HG03108 (cell line): ENCODE results near the gene ANGPT4.
"Not testable (repeated sequence)": the region's sequence is repeated elsewhere in the genome, so short reads cannot be mapped to it uniquely, and the experiment has no call there.

Source experiments
- ATAC-seq: cut with Tn5 transposase; IDR thresholded peaks from one replicate; pipeline ENCODE4 v1.9.1; 2021; ENCODE audit warnings: moderate library complexity; ENCODE audit not compliant: unreplicated experiment

Gene ANGPT4

DNA sequence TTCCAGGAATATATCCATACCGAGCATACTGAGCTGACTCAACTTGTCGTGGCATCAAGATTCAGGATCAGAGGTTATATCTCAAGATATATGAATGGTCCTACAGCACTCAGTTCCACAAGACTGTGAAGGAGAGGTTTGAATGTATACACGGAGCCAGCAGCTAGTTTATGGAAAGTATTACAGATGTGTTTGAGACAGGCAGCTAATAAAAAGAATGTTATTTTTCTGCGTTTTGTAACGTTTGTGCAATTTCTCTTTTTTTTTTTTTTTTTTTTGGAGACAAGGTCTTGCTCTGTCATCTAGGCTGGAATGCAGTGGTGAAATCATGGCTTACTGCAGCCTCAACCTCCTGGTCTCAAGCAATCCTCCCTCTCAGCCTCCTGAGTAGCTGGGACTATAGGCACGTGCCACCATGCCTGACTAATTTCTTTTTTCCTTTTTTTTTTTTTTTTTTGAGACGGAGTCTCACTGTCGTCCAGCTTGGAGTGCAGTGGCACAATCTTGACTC, 86.1 kb downstream of the ANGPT4 start:
- ATAC-seq = no peak

DNA sequence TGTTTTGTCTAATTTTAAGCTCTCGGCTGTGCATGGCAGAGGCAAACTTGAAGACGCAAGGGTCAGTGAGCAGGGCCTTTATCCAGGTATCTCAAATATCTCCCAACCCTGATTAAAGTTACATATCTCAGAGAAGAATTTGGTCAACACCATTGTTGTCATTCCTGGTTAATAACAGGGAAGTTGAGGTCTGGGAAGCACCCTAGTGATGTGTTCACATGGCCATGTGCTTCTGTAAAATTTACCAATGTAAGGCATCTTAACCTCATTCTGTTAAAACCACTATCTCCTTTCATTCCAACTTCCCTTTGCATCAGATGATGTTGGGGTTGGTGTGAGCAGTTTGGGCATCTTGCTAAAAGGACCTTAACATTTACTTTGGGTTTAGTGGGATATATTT, 86.6 kb downstream of the ANGPT4 start:
- no peak for ATAC-seq

DNA sequence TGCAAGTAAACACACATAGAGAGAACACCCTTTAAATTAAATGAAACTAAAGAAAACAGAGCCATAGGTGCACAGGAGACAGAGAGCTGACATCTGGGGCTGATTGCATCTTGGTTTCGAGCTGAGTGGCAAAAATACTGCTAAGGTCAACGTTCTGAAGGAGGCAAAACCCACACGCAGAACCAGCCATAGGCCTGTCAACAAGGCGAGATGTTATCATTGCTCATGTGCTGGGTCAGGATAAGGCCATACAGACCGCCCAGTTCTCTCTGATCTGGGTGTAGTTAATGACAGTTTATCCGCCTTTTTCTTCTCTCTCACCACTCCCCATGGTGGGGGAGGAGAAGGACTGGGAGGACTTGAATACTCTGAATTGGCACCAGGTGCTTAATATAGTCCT, 87.1 kb downstream of the ANGPT4 start:
- ATAC-seq = no peak

DNA sequence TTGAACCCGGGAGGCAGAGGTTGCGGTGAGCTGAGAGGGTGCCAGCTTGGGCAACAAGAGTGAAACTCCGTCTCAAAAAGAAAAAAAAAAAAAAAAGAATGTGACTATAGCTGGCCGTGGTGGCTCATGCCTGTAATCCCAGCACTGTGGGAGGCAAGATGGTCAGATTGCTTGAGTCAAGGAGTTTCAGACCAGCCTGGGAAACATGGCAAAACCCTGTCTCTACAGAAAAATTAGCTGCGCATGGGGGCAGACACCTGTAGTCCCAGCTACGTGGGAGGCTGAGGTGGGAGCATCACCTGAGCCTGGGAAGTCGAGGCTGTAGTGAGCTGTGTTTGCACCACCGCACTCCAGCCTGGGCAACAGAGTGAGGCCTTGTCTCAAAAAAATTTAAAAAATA, 88.2 kb downstream of the ANGPT4 start:
- not testable (repeated sequence) for ATAC-seq

DNA sequence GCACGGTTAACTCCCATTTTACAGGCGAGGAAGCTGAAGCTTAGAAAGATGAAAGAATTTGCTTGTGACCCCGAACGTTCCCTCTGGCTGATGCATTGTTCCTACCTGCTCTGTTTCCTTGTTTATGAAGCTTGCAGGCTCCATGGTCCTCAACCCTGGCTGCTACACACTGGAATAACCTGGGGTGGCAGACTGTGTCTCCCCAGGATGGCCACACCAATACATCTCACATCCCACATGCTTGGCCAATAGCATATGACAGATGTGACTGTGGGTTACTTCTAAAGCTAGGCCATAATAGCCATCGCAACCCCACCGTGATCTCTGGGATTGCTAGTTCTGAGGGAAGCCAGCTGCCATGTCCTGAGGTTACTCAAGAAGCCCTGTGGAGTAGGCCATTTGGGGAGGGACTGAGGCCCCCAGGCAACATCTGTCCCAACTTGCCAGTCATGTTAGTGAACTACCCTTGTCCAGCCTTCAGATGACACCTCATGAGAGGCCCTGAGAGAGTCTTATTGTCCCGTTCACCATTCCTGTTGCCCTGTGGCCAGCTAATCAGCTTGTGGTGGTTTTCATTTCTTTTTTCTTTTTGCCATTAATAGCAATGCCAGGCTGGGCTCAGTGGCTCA, 89.3 kb downstream of the ANGPT4 start:
- ATAC-seq = no peak

DNA sequence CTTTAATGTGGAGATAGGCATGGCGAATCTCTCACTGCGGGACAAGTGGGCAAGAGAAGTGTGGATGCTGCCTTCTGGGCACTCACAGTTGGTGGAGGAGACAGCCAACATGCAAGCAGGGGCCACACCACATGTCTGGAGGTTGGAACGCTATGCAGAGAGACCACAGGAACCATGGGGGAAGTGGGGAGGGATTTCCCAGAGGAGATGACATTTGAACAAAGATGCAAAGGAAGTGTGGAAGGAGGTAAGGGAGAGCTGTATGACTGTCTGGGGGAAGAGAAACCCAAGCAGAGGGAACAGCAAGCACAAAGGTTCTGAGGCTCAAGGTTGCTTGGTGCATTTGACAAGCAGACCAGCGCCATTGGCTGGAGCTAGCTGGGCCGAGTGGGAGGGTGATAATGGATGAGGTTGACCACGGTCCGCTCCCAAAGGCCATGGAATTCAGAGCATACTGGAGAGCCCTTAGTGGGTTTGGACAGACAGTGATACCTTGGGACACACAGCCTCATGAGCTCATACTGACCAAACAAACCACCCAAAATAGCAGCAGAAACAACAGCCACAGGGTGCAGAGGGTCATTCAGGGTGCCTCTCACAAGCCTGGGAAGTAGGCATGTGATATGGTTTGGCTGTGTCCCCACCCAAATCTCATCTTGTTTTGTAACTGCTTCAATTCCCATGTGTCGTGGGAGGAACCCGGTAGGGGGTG, 90.3 kb downstream of the ANGPT4 start:
- no peak for ATAC-seq

DNA sequence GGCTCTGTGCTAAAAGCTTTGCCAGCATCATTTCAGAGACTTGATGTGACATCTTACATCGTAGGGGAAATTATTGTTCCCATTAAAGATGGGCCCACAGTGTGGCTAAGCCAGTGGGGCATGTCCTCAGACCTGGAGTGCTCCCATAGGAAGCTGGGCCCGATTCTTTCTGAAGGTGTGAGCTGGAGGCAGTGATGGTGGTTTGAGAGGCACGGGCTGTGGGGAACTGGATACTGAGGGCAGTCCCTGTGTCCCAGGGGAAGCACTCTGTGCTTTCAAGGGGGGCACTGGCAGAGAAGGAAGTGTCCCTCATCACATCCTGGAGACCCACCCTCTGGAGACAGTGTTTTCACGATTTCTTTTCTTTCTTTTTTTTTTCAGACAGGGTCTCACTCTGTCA, 91.2 kb downstream of the ANGPT4 start:
- ATAC-seq = no peak

DNA sequence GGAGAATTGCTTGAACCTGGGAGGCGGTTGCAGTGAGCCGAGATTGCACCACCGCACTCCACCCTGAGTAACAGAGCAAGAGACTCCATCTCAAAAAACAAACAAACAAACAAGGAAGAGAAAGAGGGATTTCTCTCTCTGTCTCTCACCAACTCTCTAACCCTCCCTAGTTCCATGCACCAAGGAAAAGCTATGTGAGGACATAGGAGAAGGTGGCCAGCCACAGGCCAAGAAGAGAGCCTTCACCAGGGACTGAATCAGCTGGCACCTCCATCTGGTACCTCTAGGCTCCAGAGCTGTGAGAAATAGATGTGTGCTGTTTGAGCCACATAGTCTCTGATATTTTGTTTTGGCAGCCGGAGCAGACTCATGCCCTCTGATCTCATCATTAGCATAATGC, 91.6 kb downstream of the ANGPT4 start:
- ATAC-seq = no peak

DNA sequence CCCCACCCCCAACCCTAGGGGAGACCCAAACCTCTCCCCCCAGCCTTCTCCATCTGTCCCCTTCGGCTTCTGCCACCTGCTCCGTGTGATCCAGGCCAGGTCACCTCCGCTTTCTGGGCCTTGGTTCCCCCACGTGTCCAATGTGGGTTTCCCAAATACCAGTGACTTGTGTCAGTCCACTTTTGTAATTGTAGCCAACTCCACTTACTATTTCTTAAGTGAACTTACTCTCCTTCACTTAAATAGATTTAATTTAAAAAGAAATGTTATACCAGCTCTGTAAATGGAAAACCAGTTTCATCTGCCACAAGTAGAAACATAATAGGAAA, 92.6 kb downstream of the ANGPT4 start:
- no peak for ATAC-seq

DNA sequence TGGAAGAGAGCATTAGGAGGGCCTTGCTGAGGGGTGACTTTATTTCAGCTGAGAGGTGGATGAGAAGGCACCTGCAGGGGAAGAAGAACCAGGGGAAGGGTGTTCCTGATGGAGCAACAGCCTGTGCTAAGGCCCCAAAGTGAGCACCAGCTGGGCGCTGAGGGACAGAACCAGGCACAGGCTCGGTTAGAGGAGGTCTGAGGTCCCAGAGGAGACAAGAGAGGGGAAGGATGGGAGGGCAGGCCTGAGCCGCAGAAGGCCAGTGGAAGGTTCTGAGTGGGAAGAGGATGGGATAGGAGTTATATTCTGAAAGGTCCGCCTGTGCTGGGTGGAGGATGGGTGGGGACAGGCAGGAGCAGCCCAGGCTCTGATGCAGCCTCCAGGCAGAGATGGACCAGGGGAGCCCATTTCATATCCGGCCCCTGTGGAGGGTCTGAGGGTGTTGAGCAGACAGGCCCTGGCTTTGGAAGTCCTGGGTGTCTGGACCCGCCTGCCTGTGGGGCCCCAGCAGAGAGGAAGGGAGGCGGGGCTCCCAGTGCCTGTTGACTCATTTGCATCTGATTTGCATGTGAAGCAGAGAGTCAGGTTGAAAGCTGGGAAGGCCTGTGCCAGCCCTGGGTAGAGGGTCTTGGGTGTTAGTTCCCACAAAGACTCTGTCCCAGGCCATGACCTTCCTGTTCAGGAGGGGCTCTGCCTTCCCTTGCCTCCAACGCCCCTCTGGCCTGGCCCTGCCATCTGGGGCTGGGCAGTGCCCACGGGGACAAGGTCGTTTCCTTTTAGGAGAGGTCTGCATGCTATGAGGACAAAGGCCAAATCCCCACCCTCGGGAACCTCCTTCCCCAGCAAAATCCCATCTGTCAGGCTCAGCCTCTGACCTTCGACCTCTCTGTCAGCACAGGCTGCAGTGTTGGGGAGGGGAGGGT, 93.2 kb downstream of the ANGPT4 start:
- ATAC-seq = no peak

DNA sequence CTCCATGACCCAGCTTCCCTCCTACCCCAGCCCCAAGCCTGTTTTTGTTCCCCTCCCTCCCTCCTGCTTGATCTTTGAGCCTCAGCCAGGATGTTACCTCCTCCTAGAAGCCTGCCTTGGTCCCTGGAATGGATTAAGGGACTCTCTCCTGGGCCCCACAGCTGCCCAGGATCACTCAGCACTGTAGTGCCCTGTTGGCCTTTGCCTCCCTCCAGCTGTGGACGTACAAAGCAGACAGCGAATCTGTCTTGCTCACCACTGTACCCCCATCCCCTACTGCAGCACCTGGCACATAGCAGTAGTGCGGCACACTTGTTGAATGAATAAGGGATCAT, 94.4 kb downstream of the ANGPT4 start:
- ATAC-seq = no peak

DNA sequence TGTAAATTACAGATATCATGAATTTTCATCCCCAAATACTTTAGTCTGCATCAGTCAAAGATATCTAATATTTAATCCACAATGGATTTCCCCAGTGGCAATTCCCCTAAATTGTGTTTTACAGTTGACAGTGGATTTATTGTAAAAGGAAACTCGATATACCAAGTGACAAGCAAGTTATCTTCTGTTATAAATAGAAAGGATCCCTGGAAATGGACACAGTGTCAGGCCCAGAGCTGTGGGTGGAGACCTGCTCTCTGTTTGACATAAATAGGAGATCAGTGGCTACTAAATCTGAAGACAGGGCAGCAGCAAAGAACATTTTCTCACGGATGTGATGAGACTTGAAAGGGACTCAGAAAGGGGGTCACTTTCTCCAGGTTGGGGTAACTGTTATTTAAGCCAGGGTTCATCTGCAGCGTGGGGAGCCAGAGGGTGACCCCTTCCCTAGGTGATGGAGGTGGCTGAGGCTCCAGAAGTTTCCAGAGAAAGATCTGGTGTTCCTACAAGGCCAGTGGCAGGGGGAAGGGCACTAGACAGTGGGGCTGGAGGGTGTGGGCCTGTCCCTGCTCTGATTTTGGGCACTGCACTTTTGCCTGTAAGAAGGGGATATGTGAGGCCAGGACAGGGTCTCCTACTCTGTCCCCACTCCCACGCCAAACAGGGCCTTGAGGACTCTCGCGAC, 94.9 kb downstream of the ANGPT4 start:
- no peak for ATAC-seq

DNA sequence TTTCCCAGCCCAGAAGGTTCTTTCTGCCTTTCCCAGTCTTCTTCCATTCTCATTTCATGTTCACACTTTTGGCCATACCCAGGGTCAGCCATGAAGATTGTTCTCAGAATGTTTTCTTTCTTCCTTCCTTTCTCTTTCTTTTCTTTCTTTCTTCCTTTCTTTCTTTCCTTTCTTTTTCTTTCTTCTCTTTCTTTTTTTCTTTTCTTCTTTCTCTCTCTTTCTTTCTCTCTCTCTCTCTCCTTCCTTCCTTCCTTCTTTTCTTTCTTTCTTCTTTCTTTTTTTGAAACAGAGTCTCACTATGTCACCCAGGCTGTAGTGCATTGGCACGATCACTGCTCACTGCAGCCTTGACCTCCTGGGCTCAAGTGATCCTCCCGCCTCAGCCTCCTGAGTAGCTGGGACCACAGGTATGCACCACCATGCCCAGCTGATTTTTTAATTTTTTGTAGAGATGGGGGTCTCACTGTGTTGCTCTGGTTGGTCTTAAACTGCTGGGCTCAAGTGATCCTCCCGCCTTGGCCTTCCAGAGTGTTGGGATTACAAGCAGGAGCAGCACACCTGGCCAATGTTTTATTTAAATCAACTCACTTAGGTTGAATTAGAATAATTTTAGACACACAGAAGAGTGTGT, 95.7 kb downstream of the ANGPT4 start:
- no peak for ATAC-seq
